Measurements from ENCODE around the gene KRTAP10-3. TPM values are rescaled to one million over a fixed set of nuclear protein-coding genes. Genes with fewer than 3 reads are reported as not detected.

Gene KRTAP10-3
- total RNA-seq, 4 donors from 2014 or later: not detected

GRCh38 chr21:44548922-44549321, 9.7 kb downstream of the KRTAP10-3 start:
- H3K27me3 ChIP-seq: peaks cover 25 to 40% (median 36%) of the 10 kb centered on the region in 3 donors
- intact Hi-C loops (cut with DNase I; ENCODE audit: low total_unique reads) (no loop called here), in situ Hi-C loops (cut with MboI; ENCODE audit: low sequenced_read_pairs in 4 of 4) (no loop called here)
- no peak overlapping the region for H3K4me3 ChIP-seq
- H3K4me1 ChIP-seq: no peaks in the 10 kb centered on the region
- no peak for ATAC-seq
- H3K9me3 ChIP-seq: no peaks in the 10 kb centered on the region
- no peak overlapping the region for H3K27ac ChIP-seq
- no peak for TF ChIP-seq CTCF (IDR thresholded peaks at IDR 0.05 in 4 of 5, conservative IDR thresholded peaks at IDR 0.05 in 1 of 5)
- TF ChIP-seq POLR2A (IDR thresholded peaks at IDR 0.05): no peak
- no peak for DNase-seq
- H3K36me3 ChIP-seq: no peaks in the 10 kb centered on the region

- no peak for DNase-seq
- Histone ChIP-seq H3K4me1 (no peaks in the 10 kb centered on the region), H3K4me3 (no peak overlapping the region), H3K9me3 (no peaks in the 10 kb centered on the region), H3K27me3 (peaks cover 20 to 39% (median 31%) of the 10 kb centered on the region in 3 donors), H3K36me3 (no peaks in the 10 kb centered on the region), H3K27ac (no peak overlapping the region)
- intact Hi-C loops (cut with DNase I; ENCODE audit: low total_unique reads): no loop called here
- TF ChIP-seq POLR2A (IDR thresholded peaks at IDR 0.05): no peak
- no peak for TF ChIP-seq CTCF (IDR thresholded peaks at IDR 0.05 in 4 of 5, conservative IDR thresholded peaks at IDR 0.05 in 1 of 5)
- in situ Hi-C loops (cut with MboI; ENCODE audit: low sequenced_read_pairs in 4 of 4): no loop called here
- no peak for ATAC-seq
These were observed 10.2 kb downstream of the KRTAP10-3 start for GRCh38 chr21:44548381-44548780.

GRCh38 chr21:44547656-44548331, 10.8 kb downstream of the KRTAP10-3 start:
- Histone ChIP-seq H3K9me3 (no peaks in the 10 kb centered on the region), H3K27ac (no peak overlapping the region), H3K4me3 (no peak overlapping the region), H3K4me1 (no peaks in the 10 kb centered on the region), H3K27me3 (peaks cover 14 to 41% (median 30%) of the 10 kb centered on the region in 3 donors), H3K36me3 (no peaks in the 10 kb centered on the region)
- ATAC-seq: no peak
- intact Hi-C loops (cut with DNase I; ENCODE audit: low total_unique reads): no loop called here
- in situ Hi-C loops (cut with MboI; ENCODE audit: low sequenced_read_pairs in 4 of 4): no loop called here
- no peak for DNase-seq
- TF ChIP-seq POLR2A (IDR thresholded peaks at IDR 0.05): no peak
- no peak for TF ChIP-seq CTCF (IDR thresholded peaks at IDR 0.05 in 4 of 5, conservative IDR thresholded peaks at IDR 0.05 in 1 of 5)

- DNase-seq (no peak), ATAC-seq (no peak)
- TF ChIP-seq CTCF (IDR thresholded peaks at IDR 0.05 in 4 of 5, conservative IDR thresholded peaks at IDR 0.05 in 1 of 5) (no peak), POLR2A (IDR thresholded peaks at IDR 0.05) (no peak)
- Histone ChIP-seq H3K9me3 (no peaks in the 10 kb centered on the region), H3K27ac (no peak overlapping the region), H3K4me1 (no peaks in the 10 kb centered on the region), H3K36me3 (no peaks in the 10 kb centered on the region), H3K4me3 (no peak overlapping the region), H3K27me3 (peaks cover 9 to 29% (median 27%) of the 10 kb centered on the region in 3 donors)
- intact Hi-C loops (cut with DNase I; ENCODE audit: low total_unique reads) (no loop called here), in situ Hi-C loops (cut with MboI; ENCODE audit: low sequenced_read_pairs in 4 of 4) (no loop called here)
These were observed 14.0 kb downstream of the KRTAP10-3 start for GRCh38 chr21:44544566-44544965.

GRCh38 chr21:44542716-44543115, 15.9 kb downstream of the KRTAP10-3 start:
- intact Hi-C loops (cut with DNase I; ENCODE audit: low total_unique reads): no loop called here
- in situ Hi-C loops (cut with MboI; ENCODE audit: low sequenced_read_pairs in 4 of 4): no loop called here
- H3K36me3 ChIP-seq: no peaks in the 10 kb centered on the region
- H3K9me3 ChIP-seq: no peaks in the 10 kb centered on the region
- no peak for TF ChIP-seq POLR2A (IDR thresholded peaks at IDR 0.05)
- no peak for TF ChIP-seq CTCF (IDR thresholded peaks at IDR 0.05 in 4 of 5, conservative IDR thresholded peaks at IDR 0.05 in 1 of 5)
- ATAC-seq: no peak
- peaks cover 13 to 23% (median 20%) of the 10 kb centered on the region in 3 donors for H3K27me3 ChIP-seq
- H3K4me1 ChIP-seq: no peaks in the 10 kb centered on the region
- H3K4me3 ChIP-seq: no peak overlapping the region
- H3K27ac ChIP-seq: no peak overlapping the region
- DNase-seq: no peak

Data from gastrocnemius medialis (tissue), 4 donors.